D341Med (cell line): ENCODE results near the gene AGPAT3.
A peak's percentile ranks its signal among the peaks of the same experiment; 100 is the strongest.
"Not testable (repeated sequence)": the region's sequence is repeated elsewhere in the genome, so short reads cannot be mapped to it uniquely, and the experiment has no call there.

Source experiments
- DNase-seq: peaks from one replicate; pipeline ENCODE4 v3.0.0; 2012; ENCODE audit warnings: low spot score

The AGPAT3 gene, protein sequence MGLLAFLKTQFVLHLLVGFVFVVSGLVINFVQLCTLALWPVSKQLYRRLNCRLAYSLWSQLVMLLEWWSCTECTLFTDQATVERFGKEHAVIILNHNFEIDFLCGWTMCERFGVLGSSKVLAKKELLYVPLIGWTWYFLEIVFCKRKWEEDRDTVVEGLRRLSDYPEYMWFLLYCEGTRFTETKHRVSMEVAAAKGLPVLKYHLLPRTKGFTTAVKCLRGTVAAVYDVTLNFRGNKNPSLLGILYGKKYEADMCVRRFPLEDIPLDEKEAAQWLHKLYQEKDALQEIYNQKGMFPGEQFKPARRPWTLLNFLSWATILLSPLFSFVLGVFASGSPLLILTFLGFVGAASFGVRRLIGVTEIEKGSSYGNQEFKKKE

DNA sequence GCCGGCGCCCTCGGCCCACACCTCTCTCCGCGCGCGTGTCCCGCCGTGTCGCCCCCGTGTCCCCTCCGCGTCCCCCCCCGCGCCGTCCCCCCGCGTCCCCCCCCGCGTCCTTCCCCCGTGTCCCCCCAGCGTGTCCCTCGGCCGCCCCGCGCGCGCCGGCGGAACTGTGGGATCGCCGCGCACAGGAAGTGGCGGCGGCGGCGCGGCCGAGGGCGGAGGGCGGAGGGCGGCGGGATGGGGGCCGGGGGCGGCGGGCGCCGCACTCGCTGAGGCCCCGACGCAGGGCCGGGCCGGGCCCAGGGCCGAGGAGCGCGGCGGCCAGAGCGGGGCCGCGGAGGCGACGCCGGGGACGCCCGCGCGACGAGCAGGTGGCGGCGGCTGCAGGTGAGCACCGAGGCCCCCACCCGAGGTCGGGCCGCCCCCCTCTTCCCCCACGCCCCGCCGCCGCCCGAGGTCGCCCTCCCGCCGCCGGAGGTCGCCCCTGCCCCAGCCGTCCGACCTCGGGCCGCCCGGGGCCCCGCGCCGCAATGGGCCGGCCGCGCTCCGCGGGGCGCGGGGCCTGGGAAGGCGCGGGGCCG lies at the start of gene AGPAT3:
Gene AGPAT3 (plus strand): TSS at position 262 of the 578 bp plus-strand sequence. CDS start 94,459 bp downstream, outside the sequence.
- peak; percentile 89 for DNase-seq

DNA sequence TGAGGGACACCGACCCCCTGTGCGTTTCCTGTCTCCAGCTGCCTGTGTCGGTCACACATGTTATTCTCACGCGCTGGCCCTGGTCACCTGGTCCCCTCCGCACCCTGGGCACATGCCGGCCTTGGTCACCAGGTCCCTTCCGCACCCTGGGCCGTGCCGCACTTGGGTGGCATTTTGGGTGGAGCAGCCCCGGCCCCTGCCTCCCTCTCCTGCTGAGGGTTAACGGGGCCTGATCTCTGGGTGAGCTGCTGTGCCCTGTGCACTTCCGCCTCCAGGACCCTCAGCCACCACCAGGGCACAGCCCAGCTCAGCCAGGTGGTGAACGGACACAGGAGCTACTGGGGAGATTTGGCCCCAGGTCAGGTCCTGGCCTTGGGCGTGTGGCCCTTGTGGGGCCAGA lies 49.0 kb upstream of the AGPAT3 start:
- no peak for DNase-seq

DNA sequence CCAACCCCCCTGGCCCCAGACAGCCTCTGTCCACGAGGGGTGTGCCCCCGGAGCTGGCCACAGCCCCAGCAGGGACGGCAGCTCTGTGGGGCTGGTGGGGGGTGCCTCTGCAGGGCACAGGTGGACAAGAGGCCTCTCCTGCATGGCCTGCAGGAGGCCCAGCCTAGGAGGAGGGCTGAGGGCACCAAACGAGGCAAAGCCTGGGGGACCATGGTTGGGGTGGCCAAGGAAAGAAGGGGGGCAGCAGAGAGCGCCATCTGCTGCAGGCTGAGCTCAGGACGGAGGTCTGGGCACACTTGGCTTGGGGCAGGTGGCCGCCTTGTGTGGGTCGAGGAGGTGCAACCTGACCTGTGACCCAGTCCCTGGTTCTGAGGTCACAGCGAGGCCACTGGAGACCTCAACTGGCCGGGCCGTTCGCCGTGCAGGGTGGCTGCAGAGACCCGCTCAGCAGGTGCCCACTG lies 48.4 kb upstream of the AGPAT3 start:
- DNase-seq, result no peak

DNA sequence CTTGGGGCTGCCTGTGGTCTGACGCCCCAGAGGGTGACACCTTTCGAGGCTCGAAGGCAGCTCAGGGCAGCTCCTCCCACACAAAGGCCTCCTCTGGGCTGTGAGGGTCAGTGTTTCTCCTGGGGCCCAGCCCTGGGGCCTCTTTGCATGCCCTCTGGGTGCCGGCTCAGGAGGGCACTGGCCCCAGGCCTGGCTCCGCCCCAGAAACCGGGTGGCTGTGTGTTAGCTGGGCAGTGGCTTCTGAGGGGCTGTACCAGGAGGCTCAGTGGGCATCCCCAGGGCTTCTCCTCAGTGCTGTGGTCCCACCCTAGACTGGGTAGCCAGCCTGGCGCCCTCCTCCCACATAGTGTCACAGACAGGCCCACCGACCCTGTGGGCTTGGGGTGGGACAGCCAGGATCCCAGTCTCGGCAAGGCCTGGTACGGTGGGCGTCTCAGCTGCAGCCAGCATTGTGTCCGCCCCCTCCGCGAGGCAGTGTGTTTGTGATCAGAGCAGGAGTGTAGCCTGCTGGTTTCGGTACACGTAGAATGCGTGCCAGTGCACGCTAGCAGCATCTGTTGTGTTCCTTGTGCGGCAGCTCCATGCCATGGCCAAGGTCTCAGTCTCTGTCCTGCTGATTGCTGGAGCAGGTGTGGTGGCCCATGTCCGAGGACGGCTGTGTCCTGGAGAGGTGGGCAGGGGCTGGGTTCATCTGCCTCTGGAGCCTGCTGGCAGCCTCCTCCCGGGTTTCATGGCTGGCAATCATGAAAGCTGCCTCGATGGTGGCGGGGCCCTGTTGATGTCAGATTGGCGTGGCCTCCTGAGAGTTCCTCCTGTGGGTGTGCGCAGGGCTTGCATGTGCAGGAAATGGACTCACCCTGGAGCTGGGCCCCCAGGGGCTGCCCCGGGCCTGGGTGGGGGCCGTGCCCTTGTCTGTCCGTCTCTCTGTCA lies 47.6 kb upstream of the AGPAT3 start:
- DNase-seq, result no peak

DNA sequence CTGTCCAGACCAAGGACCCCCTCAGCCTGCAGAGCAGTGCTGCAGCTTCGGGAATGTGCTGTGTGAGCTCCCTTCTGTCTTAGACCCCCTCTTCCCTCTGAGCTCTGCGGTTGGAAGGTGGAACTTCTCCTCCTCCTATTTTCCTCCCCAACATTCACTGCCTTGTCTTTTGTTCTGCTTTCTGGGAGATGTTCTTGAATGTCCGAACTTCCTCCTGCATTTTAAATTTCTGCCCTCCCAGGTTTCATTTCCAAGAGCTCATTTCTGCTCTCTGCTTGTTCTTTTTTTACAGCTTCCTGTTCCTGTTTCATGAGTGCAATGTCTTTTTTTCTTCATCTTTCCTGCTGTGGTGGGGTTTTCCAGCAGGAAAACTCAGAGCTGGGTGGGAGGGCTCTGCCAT lies 46.3 kb upstream of the AGPAT3 start:
- no peak for DNase-seq

DNA sequence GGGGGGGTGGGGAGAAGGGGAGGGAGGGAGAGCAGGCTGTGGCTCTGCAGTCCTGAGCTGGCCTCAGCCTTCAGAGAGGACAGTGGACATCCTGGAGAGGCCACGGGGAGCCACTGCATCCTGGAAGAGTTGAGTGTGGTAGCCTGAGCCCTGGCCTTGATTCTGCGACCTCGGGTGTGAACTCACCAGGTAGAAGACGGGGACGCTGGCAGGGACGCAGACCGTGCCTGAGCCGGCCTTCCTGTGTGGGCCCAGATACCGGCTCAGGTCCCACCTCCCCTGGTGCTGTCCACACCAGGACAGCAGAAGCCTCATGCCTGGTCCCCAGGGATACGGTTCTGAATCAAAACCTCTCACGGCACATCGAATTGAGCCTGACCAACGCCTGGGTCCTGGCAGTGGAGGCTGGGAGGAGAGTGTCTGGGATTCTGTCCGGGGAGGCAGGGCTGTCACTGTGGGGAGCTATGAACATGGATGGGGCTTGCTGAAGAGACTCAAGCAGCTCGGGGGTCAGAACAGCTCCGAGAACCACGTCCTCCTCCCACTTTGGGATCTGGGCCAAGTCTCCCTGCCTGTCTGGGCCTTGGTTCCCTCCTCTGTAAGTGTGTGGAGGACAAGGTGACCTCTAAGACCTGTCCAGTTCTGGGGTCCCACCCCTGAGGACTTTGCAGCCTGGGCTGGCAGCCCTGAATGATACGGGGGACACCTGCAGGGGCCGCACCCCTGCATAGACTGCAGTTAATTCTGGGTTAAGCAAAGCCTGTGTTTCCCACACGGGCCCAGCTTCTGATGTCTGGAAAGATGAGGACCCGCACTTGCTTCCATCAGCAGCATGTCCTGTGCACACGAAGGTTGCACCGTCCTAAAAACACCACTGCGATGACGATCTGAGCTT lies 45.3 kb upstream of the AGPAT3 start:
- DNase-seq, result no peak

DNA sequence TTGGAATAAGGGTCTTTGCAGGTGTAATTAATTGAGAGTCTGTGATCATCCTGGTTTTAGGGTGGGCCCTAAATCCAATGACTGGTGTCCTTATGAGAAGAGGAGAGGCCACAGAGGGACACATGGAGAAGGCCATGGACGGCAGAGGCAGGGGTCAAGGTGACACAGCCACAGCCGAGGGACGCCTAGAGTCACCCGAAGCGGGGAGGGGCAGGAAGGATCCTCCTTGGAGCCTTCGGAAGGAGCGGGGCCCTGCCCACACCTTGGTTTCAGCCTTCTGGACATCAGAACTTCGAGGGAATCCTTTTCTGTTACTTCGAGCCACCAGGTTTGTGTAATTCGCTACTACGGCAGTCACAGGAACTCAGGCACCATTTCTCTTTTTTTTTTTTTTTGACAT lies 44.6 kb upstream of the AGPAT3 start:
- no peak for DNase-seq

DNA sequence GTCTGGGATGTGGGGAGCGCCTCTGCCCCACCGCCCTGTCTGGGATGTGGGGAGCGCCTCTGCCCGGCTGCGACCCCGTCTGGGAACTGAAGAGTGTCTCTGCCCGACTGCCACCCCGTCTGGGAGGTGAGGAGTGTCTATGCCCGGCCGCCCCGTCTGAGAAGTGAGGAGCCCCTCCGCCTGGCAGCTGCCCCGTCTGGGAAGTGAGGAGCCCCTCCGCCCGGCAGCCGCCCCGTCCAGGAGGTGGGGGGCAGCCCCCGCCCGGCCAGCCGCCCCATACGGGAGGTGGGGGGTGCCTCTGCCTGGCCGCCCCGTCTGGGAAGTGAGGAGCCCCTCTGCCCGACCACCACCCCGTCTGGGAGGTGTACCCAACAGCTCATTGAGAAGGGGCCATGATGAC lies 42.9 kb upstream of the AGPAT3 start:
- DNase-seq, result not testable (repeated sequence)

DNA sequence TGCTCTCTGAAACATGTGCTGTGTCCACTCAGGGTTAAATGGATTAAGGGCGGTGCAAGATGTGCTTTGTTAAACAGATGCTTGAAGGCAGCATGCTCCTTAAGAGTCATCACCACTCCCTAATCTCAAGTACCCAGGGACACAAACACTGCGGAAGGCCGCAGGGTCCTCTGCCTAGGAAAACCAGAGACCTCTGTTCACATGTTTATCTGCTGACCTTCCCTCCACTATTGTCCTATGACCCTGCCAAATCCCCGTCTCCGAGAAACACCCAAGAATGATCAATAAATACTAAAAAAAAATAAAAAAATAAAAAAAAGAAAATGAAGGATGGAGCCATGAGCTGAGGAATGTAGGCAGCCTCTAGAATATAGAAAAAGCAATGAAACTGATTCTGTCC lies 42.3 kb upstream of the AGPAT3 start:
- not testable (repeated sequence) for DNase-seq

DNA sequence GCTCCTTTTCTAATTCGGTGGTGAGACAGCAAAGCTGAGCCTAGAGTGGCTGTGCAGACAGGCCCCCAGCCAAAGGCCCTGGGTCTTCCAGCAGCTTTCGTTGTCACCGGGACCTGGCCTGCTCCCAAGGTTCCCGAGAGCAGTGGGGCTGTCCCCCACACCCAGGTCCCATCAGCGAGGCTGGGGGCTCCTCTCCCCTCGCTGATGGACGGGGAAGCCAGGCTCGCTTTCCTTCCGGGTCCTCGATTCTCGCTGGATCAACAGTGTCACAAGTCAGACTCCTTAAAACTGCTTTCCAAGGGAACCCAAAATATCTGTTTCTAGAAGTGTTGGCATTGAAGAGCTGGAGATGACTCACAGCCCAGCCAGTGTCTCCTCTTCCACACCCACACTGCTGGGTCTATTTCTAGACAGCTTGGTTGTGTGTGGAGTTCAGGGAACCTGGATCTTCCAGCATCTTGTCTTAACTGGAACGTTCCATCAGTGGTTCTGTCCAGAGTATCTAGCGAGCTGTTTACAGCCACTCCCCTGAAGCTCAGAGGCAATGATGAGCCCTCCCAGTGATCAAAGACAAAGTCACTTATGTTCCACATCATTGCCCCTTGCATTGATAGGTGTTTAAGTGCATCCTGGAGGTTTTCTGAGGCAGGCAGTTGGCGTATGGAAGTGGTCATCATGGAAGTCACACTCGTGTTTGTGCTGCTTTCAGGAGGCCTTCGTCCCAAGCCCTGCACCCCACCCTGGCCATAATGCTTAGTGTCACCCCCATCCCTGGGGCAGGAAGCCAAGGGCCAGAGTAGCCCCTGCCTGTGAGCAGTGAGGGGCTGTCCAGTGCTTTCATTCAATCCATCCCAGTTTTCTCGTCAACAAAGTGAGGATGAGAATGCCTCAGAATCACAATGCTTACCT lies 40.4 kb upstream of the AGPAT3 start:
- DNase-seq, result no peak

DNA sequence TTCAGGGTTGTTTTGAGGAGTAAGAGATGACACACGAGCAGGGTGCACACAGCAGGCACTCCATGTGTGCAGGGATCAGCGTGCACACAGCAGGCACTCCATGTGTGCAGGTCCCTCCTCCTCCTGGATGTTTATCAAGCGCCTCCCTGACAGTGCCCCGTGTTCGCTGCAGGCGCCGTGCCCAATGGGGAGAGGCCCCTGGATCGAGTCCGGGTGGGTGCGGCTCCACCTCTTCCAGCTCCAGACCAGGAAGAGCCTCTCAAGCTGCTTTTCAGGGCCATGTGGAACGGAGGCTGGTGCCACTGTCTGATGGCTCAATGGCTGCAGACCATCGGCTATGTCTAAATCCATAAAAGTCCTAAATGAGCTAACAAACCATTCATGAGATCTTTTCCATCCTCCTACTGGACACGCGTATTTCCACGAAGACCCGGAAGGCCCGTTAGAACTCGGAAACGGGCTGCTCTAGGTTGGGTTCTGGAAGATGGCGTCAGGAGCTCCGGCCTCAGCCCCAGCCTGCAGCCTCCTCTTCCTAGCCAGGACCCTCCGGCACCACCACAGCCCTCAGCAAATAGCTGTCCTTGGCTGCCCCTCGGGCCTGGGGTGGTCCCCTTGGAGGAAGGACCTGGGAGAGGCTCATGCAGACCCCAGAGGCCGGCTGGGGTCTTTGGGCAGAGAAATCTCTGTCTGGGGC lies 39.6 kb upstream of the AGPAT3 start:
- DNase-seq, result no peak

DNA sequence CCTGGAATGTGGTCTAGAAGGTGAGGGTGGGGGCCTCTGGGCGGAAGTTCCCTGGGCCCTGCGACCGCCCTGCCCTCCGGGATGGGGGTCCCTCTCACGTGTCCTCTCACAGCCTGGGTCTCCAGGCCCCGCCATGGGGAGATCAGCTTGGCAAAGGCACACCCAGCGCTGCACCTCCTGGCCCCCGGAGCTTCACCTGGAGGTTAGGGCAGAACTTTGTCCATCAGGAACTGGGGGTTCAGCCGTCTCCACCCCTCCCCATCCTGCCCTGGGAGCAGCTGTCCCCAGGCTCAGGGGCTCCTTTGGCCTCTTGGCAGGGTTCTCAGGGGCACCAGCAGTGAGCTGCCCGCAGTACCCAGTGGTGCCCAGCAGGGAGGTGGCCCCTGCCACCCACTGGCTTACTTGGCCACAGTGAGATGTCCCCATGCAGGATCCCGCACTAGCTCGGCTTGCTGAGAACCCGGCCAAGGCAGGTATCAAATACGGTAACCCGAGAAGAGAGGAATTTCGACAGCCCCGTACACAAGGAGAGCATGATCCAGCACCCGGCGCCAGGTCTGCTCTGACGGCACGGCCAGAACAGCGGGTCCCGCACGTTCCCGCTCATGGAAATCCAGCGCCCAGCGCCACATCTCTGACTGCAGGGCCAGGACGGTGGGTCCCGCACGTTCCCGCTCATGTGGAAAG lies 38.9 kb upstream of the AGPAT3 start:
- DNase-seq, result peak; percentile 48

DNA sequence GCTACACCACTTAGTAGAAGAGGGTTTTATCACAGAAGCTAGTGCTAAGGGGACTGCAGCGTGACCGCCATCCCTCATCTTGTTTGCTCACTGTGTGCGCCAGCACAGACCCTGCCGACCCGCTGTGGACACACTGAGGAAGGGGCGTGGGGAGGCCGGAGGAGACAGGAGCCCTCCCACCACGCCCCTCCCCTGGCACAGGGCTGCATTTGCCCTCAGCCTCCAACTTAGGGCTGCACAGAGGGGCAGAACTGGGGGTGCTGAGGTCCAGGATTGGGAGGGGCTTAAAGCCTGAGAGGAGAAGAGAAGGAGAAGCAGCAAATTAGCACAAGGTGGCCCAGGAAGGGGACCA lies 38.4 kb upstream of the AGPAT3 start:
- DNase-seq, result peak; percentile 28

DNA sequence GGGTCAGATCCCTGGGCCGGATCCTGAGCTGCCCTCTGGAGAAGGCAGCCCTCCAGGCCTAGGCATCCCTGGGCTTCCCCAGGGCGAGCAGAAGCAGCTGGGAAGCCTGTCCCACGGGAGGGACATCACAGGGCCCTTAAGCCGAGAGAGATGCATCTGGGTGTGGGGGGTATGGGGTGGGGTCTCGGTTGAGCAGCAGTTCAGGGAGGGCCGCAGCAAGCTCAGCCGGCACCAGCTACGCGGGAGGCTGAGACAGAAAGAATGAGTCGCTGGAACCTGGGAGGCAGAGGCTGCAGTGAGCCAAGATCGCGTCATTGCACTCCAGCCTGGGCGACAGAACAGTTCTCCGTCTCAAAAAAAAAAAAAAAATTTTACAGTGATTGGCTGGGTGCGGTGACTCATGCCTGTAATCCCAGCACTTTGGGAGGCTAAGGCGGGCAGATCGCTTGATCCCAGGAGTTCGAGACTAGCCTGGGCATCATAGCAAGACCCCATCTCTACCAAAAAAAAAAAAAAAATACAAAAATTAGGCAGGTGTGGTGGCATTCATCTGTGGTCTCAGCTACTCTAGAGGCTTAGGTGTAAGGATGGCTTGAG lies 37.9 kb upstream of the AGPAT3 start:
- peak; percentile 60 for DNase-seq

DNA sequence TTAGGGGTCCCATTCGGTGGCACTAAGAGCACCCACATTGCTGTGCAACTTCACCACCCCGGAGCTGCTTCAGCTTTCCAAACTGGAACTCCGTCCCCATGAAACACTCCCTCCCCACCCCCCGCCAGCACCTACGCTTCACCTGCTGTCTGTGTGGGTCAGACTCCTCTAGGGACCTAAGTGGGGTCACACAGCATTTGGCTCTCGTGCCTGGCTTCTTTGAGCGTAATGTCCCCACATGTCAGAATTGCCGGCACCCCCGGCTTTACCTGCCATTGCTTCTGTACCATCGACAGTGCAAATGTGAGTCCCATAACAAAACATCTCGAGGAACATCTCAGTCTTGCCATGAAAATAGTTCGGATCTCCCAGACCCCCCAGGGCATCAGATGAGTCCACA lies 35.9 kb upstream of the AGPAT3 start:
- DNase-seq, result peak; percentile 21

DNA sequence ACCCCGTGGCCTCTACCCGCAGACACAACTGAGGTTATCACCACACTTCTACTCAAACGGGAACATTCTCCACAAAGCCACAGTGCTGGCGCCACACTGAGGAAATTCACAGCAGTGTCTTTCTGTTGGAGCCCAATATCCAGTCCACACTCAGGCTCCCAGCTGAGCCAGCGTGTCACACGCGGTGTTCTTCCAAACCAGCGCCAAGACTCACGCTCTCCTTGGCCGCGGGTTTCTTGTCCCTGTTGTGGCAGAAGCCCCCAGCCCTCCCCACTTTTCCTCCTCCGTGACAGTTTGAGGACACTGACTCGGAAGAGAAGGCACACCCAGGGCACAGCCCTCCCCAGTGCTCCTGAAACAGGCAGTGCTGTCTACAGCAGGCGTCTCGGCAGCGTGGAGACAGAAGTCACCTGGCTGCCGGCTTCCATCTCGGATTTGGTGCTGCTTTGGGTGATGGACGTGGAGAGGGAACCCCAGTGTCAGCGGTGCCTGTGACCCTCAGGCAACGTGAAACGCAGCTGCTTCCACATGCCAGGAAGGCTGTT lies 35.4 kb upstream of the AGPAT3 start:
- peak; percentile 37 for DNase-seq

DNA sequence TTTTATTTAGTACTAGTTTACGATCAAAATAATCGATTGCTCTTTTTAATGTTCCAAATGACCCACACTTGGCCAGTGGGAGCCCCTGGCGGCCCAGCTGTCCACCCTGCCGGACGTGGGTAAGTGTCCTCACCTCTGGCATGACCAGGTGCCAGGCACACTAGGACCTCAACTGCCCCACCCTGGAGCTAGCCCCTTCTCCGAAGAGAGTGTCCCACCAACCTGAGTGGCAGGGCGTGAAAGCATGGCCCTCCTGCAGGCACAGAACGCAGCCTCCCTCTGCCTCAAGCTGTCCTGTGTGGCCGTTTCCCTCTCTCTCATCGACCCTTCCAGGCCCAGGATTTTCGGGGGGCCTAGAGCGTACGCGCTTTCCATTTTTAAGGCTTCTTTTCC lies 32.9 kb upstream of the AGPAT3 start:
- DNase-seq, result peak; percentile 22

DNA sequence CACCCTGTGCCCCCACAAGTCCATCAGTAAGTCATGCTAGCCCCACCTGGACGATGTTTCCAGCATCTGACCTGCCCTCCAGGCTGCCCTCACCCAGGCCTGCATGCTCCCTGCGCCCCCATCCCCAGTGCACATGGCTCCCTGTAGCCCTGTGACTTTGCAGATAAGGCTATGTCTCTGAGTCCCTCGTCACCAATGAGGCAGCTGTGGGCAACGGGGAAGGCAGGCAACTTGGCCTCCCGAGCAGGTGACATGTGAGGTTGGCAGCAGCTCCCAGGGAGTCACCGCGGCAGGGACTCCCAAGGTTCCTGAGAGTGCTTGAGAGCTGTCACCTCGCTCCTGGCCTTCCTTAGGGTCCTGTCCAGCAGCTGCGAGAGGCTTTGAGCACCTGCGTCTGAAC lies 32.4 kb upstream of the AGPAT3 start:
- DNase-seq, result peak; percentile 17
